Bronchial smooth muscle cell (primary cell): ENCODE results near the gene MYDGF. TPM values are rescaled to one million over a fixed set of nuclear protein-coding genes. Genes with fewer than 3 reads are reported as not detected.

Experiments
- total RNA-seq: library from RNA; depleted of rRNA; stranded (reverse); fragments of >200 nt; gene quantifications from 2 replicates; pipeline ENCODE4 v1.2.1, GENCODE V29; 2014

Gene MYDGF
- 182 and 263 TPM in 2 replicates for total RNA-seq

DNA sequence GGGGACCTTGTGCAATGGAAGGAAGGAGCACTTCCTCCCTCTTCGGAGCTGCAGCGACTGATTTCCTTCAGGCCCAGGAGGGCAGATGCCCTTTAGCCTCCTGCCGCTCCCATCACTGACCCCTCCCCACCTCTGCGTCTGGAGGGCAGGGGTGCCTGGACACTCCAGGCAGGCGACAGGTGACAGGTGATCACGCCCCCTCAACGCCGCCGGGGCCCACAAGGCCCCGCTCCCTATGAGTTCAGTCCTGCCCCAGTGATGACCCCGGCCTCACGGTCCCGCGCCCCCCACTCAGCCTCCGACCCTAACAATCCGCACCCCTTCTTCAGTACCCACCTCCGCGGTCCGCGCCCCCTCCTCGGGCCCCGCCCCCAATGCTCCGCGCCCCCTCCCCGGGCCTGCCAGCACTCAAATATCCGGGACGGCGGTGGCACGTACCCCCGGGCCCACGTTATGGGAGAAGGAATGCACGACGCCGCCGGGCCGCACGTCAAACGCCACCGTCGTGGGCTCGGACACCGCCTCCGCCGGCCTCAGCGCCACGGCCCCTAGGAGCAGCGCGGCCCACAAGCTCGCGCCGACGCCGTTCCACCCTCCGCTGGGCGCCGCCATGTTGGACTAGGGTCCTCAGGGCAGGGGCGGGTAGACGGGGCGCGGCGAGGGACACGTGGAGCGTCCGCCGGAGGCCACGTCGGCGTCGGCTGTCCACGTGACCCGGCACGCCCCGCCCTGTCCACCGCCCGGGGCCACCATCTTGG is at the start of gene MYDGF:
Gene MYDGF, minus strand, starts transcription at position 620 of the 758 bp plus-strand sequence. Its CDS starts 8 bp downstream, at position 612.

DNA sequence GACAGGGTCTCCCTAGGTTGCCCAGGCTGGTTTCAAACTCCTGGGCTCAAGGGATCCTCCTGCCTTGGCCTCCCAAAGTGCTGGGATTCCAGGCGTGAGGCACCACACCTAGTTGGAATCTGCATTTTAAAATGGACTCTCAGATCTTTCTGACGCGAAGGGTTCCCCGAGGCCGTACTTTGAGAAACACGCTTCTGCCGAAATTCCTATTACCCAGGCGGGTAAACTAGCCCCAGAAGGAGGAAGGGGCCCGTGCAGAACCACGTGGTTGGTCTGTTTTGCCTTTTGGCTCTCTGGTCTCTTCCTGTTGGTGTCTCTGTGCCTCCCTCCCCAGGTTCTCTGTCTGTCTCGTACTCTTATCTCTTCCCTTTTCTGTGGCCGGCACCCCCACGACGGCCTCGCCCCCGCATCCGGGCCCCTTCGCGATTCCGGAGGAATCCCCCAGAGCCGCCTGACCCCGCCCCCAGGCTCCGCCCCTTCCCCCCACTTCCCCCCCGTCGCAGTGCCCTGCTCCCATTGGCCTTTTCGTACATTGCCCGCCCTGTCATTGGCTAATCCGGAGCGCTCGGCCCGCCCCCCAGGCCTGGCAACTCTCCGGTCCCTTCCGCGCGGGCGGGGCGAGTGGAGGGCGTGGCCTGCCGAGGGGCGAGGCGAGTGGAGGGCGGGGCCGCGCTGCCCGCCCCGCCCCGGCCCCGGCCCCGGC is 31.2 kb downstream of the MYDGF start, which contains the start of gene TNFAIP8L1:
Gene TNFAIP8L1, plus strand, starts transcription at position 689 of the 703 bp plus-strand sequence. CDS start 12,354 bp downstream, outside the sequence.

Other genes with a start within 250 kb of the MYDGF start
- gene UBXN6, start 212.5 kb downstream of the MYDGF start, total RNA-seq: 138 and 176 TPM in 2 replicates
- 59.6 and 82.7 TPM in 2 replicates for gene HDGFL2, start 198.0 kb downstream of the MYDGF start, total RNA-seq
- 0.43 and 2.5 TPM in 2 replicates for gene PLIN4, start 151.9 kb downstream of the MYDGF start, total RNA-seq
- gene PLIN5, start 135.1 kb downstream of the MYDGF start, total RNA-seq: not detected in 2 replicates
- gene LRG1, start 130.3 kb downstream of the MYDGF start, total RNA-seq: not detected in 2 replicates
- 0.09 and 0.32 TPM in 2 replicates for gene SEMA6B, start 110.7 kb downstream of the MYDGF start, total RNA-seq
- 1.2 and 1.4 TPM in 2 replicates for gene TNFAIP8L1, start 30.8 kb downstream of the MYDGF start, total RNA-seq
- 17.3 and 17.8 TPM in 2 replicates for gene DPP9, start 53.5 kb upstream of the MYDGF start, total RNA-seq
- 6.3 and 7.6 TPM in 2 replicates for gene FEM1A, start 121.4 kb upstream of the MYDGF start, total RNA-seq
- 1.4 and 1.6 TPM in 2 replicates for gene TICAM1, start 161.4 kb upstream of the MYDGF start, total RNA-seq
- gene PLIN3, start 197.3 kb upstream of the MYDGF start, total RNA-seq: 248 and 286 TPM in 2 replicates
- not detected in 2 replicates for gene ARRDC5, start 232.6 kb upstream of the MYDGF start, total RNA-seq
- gene UHRF1, start 239.2 kb upstream of the MYDGF start, total RNA-seq: 9.4 and 11.5 TPM in 2 replicates